WTC11 (cell line): Measurements from ENCODE around the gene KDM6B. TPM values are rescaled to one million over a fixed set of nuclear protein-coding genes. Genes with fewer than 3 reads are reported as not detected.
A peak's percentile ranks its signal among the peaks of the same experiment; 100 is the strongest.

ENCODE experiments used
- ATAC-seq: fragments of 200-7000 bp; cut with Tn5 transposase; 2 replicates; pipeline ENCODE4 v1.10.0; 2021; ENCODE audit warnings: mild to moderate bottlenecking, moderate library complexity
- CTCF ChIA-PET: fragments of 300-600 bp; sonication (Branson Sonifier 250); formaldehyde crosslinking; loops from one replicate; lab custom pipeline; 2021; ENCODE audit warnings: antibody characterized with exemption; lab: Charles Lee
- POLR2A ChIA-PET: fragments of 350-600 bp; sonication (Branson Sonifier 250); formaldehyde crosslinking; loops from one replicate; lab custom pipeline; 2021; ENCODE audit warnings: antibody characterized with exemption; lab: Charles Lee
- DNase-seq: peaks from one replicate; pipeline ENCODE4 v3.0.0; 2021; ENCODE audit warnings: low spot score
- H3K27ac Mint-ChIP-seq: 2 replicates; pipeline ENCODE4 v1.8.0; 2021; ENCODE audit warnings: mixed read lengths
- H3K27me3 Mint-ChIP-seq: 2 replicates; pipeline ENCODE4 v1.8.0; 2021; ENCODE audit warnings: low read depth, mild to moderate bottlenecking, moderate library complexity, mixed read lengths
- H3K36me3 Mint-ChIP-seq: 2 replicates; pipeline ENCODE4 v1.8.0; 2021; ENCODE audit warnings: mixed read lengths
- H3K4me1 Mint-ChIP-seq: 2 replicates; pipeline ENCODE4 v1.8.0; 2022; ENCODE audit warnings: mixed read lengths
- H3K4me3 Mint-ChIP-seq: 2 replicates; pipeline ENCODE4 v1.8.0; 2021; ENCODE audit warnings: mild to moderate bottlenecking, moderate library complexity, mixed read lengths
- H3K9me3 Mint-ChIP-seq: 2 replicates; pipeline ENCODE4 v1.8.0; 2021; ENCODE audit warnings: mixed read lengths
- ATF1 ChIP-seq: sonication (generic); formaldehyde crosslinking; IDR thresholded peaks from 2 replicates; pipeline ENCODE4 v1.8.1; 2023; ENCODE audit warnings: mild to moderate bottlenecking, moderate library complexity, missing genetic modification reagents
- ATF2 ChIP-seq: sonication (generic); formaldehyde crosslinking; IDR thresholded peaks from 2 replicates; pipeline ENCODE4 v1.8.1; 2022; ENCODE audit warnings: low read depth, missing genetic modification reagents, borderline replicate concordance
- CREB1 ChIP-seq: sonication (generic); formaldehyde crosslinking; IDR thresholded peaks from 2 replicates; pipeline ENCODE4 v1.8.0; 2023; ENCODE audit warnings: mild to moderate bottlenecking, missing genetic modification reagents
- CREM ChIP-seq: sonication (generic); formaldehyde crosslinking; IDR thresholded peaks from 2 replicates; pipeline ENCODE4 v1.8.1; 2022; ENCODE audit warnings: mild to moderate bottlenecking, missing genetic modification reagents, moderate library complexity
- GTF2I ChIP-seq: fragments of 250-450 bp; sonication (Bioruptor Pico); conservative IDR thresholded peaks from 2 replicates; pipeline ENCODE4 v1.4.0; 2021; ENCODE audit warnings: mild to moderate bottlenecking
- HMGA2 ChIP-seq: fragments of 250-450 bp; sonication (Bioruptor Pico); IDR thresholded peaks from 2 replicates; pipeline ENCODE4 v1.4.0; 2021; ENCODE audit warnings: mild to moderate bottlenecking, moderate library complexity
- JUN ChIP-seq: sonication (generic); formaldehyde crosslinking; IDR thresholded peaks from 2 replicates; pipeline ENCODE4 v1.8.0; 2023; ENCODE audit warnings: mild to moderate bottlenecking, missing genetic modification reagents
- KAT7 ChIP-seq: sonication (generic); formaldehyde crosslinking; IDR thresholded peaks from 2 replicates; pipeline ENCODE4 v1.8.1; 2023; ENCODE audit warnings: missing genetic modification reagents, mild to moderate bottlenecking, borderline replicate concordance
- MLX ChIP-seq: sonication (generic); formaldehyde crosslinking; IDR thresholded peaks from 2 replicates; pipeline ENCODE4 v1.8.1; 2023; ENCODE audit warnings: mild to moderate bottlenecking, missing genetic modification reagents, moderate library complexity
- NFE2L1 ChIP-seq: sonication (generic); formaldehyde crosslinking; IDR thresholded peaks from 2 replicates; pipeline ENCODE4 v1.8.1; 2023; ENCODE audit warnings: missing genetic modification reagents
- NR2C2 ChIP-seq: sonication (generic); formaldehyde crosslinking; IDR thresholded peaks from 2 replicates; pipeline ENCODE4 v1.8.0; 2022; ENCODE audit warnings: mild to moderate bottlenecking, missing genetic modification reagents
- NR3C1 ChIP-seq: sonication (generic); formaldehyde crosslinking; conservative IDR thresholded peaks from 2 replicates; pipeline ENCODE4 v1.8.1; 2023; ENCODE audit warnings: low read depth, mild to moderate bottlenecking, missing genetic modification reagents
- SMAD4 ChIP-seq: sonication (generic); formaldehyde crosslinking; IDR thresholded peaks from 2 replicates; pipeline ENCODE4 v1.8.0; 2022; ENCODE audit warnings: mild to moderate bottlenecking, missing genetic modification reagents
- SOX15 ChIP-seq: fragments of 250-450 bp; sonication (Bioruptor Pico); IDR thresholded peaks from 2 replicates; pipeline ENCODE4 v1.9.0; 2021; ENCODE audit warnings: mild to moderate bottlenecking
- SP1 ChIP-seq: sonication (generic); formaldehyde crosslinking; conservative IDR thresholded peaks from 2 replicates; pipeline ENCODE4 v1.8.1; 2022; ENCODE audit warnings: missing genetic modification reagents
- TCF7 ChIP-seq: sonication (generic); formaldehyde crosslinking; IDR thresholded peaks from 2 replicates; pipeline ENCODE4 v1.8.0; 2022; ENCODE audit warnings: mild to moderate bottlenecking, low read depth, missing genetic modification reagents, moderate library complexity
- TP53 ChIP-seq: sonication (generic); formaldehyde crosslinking; IDR thresholded peaks from 2 replicates; pipeline ENCODE4 v1.8.1; 2023; ENCODE audit warnings: mild to moderate bottlenecking, missing genetic modification reagents
- ZNF121 ChIP-seq: sonication (generic); formaldehyde crosslinking; IDR thresholded peaks from 2 replicates; pipeline ENCODE4 v1.8.0; 2023; ENCODE audit warnings: missing genetic modification reagents
- ZNF138 ChIP-seq: sonication (generic); formaldehyde crosslinking; conservative IDR thresholded peaks from 2 replicates; pipeline ENCODE4 v1.8.1; 2022; ENCODE audit warnings: mild to moderate bottlenecking, moderate library complexity, missing genetic modification reagents
- ZNF232 ChIP-seq: sonication (generic); formaldehyde crosslinking; IDR thresholded peaks from 2 replicates; pipeline ENCODE4 v1.8.0; 2022; ENCODE audit warnings: mild to moderate bottlenecking, missing genetic modification reagents
- ZNF317 ChIP-seq: sonication (generic); formaldehyde crosslinking; IDR thresholded peaks from 2 replicates; pipeline ENCODE4 v1.8.1; 2023; ENCODE audit warnings: low read depth, mild to moderate bottlenecking, moderate library complexity, missing genetic modification reagents, borderline replicate concordance
- total RNA-seq: library from RNA; stranded (reverse); gene quantifications from 3 replicates; pipeline ENCODE4 v1.2.3, GENCODE V29; 2021
- TF ChIP-seq, protein P1 (sequence below): fragments of 250-450 bp; sonication (Bioruptor Pico); conservative IDR thresholded peaks from 2 replicates; pipeline ENCODE4 v1.9.0; 2021; ENCODE audit warnings: mild to moderate bottlenecking
- TF ChIP-seq, protein P2 (sequence below): sonication (generic); formaldehyde crosslinking; conservative IDR thresholded peaks from 2 replicates; pipeline ENCODE4 v1.8.1; 2023; ENCODE audit warnings: mild to moderate bottlenecking, low read depth, missing genetic modification reagents, moderate library complexity
- TF ChIP-seq, protein P3 (sequence below): fragments of 200-600 bp; IDR thresholded peaks from 2 replicates; pipeline ENCODE4 v1.8.0; 2022; ENCODE audit warnings: antibody characterized with exemption

The KDM6B gene
- total RNA-seq, 1 experiment from 2014 or later, result 13.2 TPM

DNA sequence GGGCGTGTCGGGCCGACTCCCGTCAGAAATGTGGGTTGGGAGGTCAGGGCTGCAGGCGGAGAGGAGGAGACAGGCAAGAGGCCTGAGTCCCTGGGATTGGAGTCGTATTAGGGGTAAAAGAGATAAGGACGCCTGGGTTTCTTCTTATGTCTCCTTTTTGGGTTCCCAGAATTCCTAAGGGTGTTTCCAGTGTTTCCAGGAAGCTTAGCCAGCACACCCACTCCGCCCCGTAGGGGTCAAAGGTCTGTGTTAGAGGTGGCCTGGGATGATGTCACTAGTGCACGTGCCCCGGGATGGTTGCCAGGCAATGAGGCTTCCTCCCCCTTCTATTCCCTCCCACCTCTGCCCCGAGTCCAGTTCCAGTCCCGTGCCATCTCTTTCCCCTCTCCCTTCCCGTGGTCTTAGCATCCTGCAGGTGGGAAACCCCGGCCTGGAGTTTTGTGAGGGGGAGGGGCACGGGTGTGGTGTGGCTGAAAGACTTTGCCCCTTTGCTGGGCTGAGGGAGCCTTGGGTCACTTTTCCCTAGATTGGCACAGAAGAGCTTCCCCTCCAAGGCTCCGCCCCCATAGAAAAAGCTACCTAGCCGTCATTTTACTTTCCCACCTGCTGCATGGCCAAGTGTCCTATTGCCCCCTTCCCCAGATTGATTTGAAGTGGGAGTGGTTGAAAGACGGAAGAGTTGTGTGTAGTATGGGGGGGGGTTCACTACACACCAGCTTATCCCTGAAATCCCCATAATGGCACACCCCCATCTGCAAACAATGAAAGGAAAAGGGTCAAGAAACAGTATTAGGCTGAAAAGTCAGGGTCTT lies 2.8 kb downstream of the KDM6B start (continued):
- TF ChIP-seq CREM (CRISPR knock-in tag), result peak; percentile 19; the same call in 1 of the 2 replicates
- TF ChIP-seq ATF2 (CRISPR knock-in tag), result no peak
- TF ChIP-seq NR3C1 (CRISPR knock-in tag), result 0 out of 2 replicates have a peak, but pooled peaks have one; percentile 30
- peak; percentile 56; the same call in 1 of the 2 replicates for TF ChIP-seq ZNF232 (CRISPR knock-in tag)
- peak; percentile 97 for TF ChIP-seq SP1 (CRISPR knock-in tag)
- TF ChIP-seq TCF7 (CRISPR knock-in tag), result no peak
- no peak for TF ChIP-seq MLX (CRISPR knock-in tag)
- no peak for TF ChIP-seq GTF2I (CRISPR knock-in tag)
- no peak for TF ChIP-seq ZNF138 (CRISPR knock-in tag)
- 0 out of 2 replicates have a peak, but pooled peaks have one; percentile 28 for TF ChIP-seq KAT7 (CRISPR knock-in tag)
- TF ChIP-seq, protein P1, sequence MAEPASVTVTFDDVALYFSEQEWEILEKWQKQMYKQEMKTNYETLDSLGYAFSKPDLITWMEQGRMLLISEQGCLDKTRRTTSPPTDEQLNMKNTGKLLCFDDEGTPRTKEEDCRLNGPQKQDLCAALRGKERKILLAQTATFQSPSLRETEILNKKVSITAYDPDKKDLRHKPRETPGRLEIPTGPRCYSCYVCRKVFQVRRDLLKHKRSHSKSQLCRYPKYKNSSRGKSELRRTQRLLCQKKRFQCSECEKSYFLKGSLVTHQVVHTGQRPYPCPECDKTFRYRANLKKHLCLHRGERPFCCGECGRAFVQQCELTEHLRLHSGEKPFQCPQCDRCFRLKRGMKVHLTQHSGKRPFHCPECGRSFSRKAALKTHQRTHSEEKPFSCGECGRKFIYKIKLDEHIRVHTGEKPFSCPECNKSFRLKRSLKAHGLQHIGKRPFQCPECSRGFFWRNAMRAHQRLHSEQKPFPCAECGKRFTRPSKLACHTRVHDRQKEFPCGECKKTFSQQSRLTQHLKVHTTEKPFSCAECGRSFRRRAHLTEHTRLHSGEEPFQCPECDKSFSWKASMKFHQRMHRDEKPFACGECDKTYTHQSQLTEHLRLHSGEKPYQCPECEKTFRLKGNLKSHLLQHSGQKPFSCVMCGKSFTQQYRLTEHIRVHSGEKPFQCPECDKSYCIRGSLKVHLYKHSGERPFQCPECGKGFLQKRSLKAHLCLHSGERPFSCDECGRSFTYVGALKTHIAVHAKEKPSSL, result no peak
- TF ChIP-seq, protein P2, sequence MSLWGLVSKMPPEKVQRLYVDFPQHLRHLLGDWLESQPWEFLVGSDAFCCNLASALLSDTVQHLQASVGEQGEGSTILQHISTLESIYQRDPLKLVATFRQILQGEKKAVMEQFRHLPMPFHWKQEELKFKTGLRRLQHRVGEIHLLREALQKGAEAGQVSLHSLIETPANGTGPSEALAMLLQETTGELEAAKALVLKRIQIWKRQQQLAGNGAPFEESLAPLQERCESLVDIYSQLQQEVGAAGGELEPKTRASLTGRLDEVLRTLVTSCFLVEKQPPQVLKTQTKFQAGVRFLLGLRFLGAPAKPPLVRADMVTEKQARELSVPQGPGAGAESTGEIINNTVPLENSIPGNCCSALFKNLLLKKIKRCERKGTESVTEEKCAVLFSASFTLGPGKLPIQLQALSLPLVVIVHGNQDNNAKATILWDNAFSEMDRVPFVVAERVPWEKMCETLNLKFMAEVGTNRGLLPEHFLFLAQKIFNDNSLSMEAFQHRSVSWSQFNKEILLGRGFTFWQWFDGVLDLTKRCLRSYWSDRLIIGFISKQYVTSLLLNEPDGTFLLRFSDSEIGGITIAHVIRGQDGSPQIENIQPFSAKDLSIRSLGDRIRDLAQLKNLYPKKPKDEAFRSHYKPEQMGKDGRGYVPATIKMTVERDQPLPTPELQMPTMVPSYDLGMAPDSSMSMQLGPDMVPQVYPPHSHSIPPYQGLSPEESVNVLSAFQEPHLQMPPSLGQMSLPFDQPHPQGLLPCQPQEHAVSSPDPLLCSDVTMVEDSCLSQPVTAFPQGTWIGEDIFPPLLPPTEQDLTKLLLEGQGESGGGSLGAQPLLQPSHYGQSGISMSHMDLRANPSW (CRISPR knock-in tag), result no peak

DNA sequence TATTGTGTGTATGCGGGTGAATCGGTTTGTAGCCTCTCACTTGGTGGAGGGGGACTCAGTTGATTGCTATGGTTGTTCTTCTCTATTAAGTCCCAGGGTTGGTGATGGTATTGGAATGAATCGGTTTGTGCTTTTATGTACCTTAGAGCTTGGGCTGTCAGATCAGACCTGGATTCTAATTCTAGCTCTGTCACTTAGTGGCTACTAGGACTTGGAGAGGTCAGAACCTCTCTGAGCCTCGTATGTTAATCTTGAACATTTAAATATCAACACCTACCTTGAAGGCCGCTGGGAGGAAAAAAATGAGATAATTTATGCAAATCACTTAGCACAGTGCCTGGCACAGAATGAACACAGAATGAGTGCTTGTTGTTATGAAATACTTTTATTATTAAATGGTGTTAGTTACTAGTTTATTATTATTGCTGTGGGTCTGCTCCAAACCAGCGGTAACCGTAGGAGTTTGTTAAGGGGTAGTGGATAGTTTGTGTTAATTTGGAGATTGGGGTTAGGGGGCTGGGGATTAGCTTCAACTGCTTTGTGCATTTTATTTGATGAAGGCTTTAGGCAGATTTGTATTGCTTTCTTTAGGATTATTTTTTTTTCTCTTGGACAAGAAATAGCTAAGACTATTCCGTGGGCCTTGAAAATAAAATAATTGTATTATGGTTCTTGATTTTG lies 3.5 kb downstream of the KDM6B start:
- Mint-ChIP-seq H3K4me3 (peak overlapping the region; percentile 93), H3K36me3 (no peaks in the 10 kb centered on the region), H3K4me1 (peaks cover 45% of the 10 kb centered on the region), H3K9me3 (no peaks in the 10 kb centered on the region), H3K27me3 (peaks cover 52% of the 10 kb centered on the region), H3K27ac (peak overlapping the region; percentile 15)
- POLR2A ChIA-PET, result interaction anchor here (1.0 to 1.4 kb wide), 2 partner anchors 19 to 121 kb away, joined by 5 to 7 read pairs; partner anchors contain the start of gene NAA38
- ATAC-seq (no peak), DNase-seq (no peak)
- CTCF ChIA-PET, result interaction anchor here (0.6 to 5.4 kb wide), 20 partner anchors 9 to 620 kb away, joined by 3 to 63 read pairs (median 3); partner anchors contain the start of genes CNTROB, CYB5D1, NAA38 and TMEM88
- TF ChIP-seq HMGA2 (no peak), ATF1 (CRISPR knock-in tag) (no peak), TP53 (CRISPR knock-in tag) (no peak), NR2C2 (CRISPR knock-in tag) (no peak), JUN (CRISPR knock-in tag) (no peak), ZNF121 (CRISPR knock-in tag) (no peak), CREB1 (CRISPR knock-in tag) (no peak), NFE2L1 (CRISPR knock-in tag) (no peak), ZNF317 (no peak), SOX15 (no peak), MLX (CRISPR knock-in tag) (no peak), SMAD4 (CRISPR knock-in tag) (no peak)
- TF ChIP-seq, protein P3, sequence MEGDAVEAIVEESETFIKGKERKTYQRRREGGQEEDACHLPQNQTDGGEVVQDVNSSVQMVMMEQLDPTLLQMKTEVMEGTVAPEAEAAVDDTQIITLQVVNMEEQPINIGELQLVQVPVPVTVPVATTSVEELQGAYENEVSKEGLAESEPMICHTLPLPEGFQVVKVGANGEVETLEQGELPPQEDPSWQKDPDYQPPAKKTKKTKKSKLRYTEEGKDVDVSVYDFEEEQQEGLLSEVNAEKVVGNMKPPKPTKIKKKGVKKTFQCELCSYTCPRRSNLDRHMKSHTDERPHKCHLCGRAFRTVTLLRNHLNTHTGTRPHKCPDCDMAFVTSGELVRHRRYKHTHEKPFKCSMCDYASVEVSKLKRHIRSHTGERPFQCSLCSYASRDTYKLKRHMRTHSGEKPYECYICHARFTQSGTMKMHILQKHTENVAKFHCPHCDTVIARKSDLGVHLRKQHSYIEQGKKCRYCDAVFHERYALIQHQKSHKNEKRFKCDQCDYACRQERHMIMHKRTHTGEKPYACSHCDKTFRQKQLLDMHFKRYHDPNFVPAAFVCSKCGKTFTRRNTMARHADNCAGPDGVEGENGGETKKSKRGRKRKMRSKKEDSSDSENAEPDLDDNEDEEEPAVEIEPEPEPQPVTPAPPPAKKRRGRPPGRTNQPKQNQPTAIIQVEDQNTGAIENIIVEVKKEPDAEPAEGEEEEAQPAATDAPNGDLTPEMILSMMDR, result no peak
